Kidney (tissue), 14 donors: ENCODE results near the gene JARID2. TPM values are rescaled to one million over a fixed set of nuclear protein-coding genes. Genes with fewer than 3 reads are reported as not detected.

ENCODE experiments used
- DNase-seq, 5 donors: peaks; one replicate each; pipeline ENCODE4 v3.0.0-alpha.2; 2013 to 2020
- FAIRE-seq: peaks from 2 replicates; lab custom pipeline; 2012; peaks lifted over from hg19 to GRCh38; lab: Jason Lieb, UNC
- H3K27ac ChIP-seq, 2 donors: one replicate each; pipeline ENCODE4 v1.7.0; 2013; ENCODE audit warnings: low read depth in 2 of 2, low read length in 2 of 2, inconsistent platforms in 1 of 2
- H3K27me3 ChIP-seq: one replicate; pipeline ENCODE4 v1.7.1; 2013; ENCODE audit warnings: low read length, inconsistent platforms; ENCODE audit not compliant: control insufficient read depth, insufficient read depth
- H3K36me3 ChIP-seq, 3 donors: one replicate each; pipeline versions ENCODE4 v1.7.0 to v1.7.1; 2013; ENCODE audit warnings: low read length in 3 of 3, control low read depth in 1 of 3, inconsistent platforms in 1 of 3; ENCODE audit not compliant: insufficient read depth in 3 of 3, control insufficient read depth in 2 of 3
- H3K4me1 ChIP-seq, 3 donors: one replicate each; pipeline versions ENCODE4 v1.7.0 to v1.7.1; 2013; ENCODE audit warnings: low read length in 3 of 3, inconsistent platforms in 1 of 3, low read depth in 1 of 3; ENCODE audit not compliant: control insufficient read depth in 2 of 3, insufficient read depth in 2 of 3
- H3K4me3 ChIP-seq, 3 donors: one replicate each; pipeline versions ENCODE4 v1.7.0 to v1.8.1; 2013; ENCODE audit warnings: low read length in 3 of 3, control low read depth in 1 of 3, inconsistent platforms in 1 of 3
- H3K9ac ChIP-seq, 3 donors: one replicate each; pipeline versions ENCODE4 v1.7.0 to v1.7.1; 2013; ENCODE audit warnings: low read length in 3 of 3, control low read depth in 1 of 3, inconsistent platforms in 1 of 3
- H3K9me3 ChIP-seq, 3 donors: one replicate each; pipeline versions ENCODE4 v1.7.0 to v1.7.1; 2013; ENCODE audit warnings: low read length in 3 of 3, control low read depth in 1 of 3, inconsistent platforms in 1 of 3; ENCODE audit not compliant: control insufficient read depth in 2 of 3, insufficient read depth in 1 of 3
- intact Hi-C: fragments of 100-400 bp; cut with DNase I; formaldehyde crosslinking; loops from one replicate; pipeline ENCODE4 v1.11.1; 2022
- polyA plus RNA-seq: library from polyadenylated mRNA; stranded (reverse); fragments of 350-450 nt; fragmentation: Illumina TruSeq; extraction: RNeasy Lipid Tissue Mini Kit (QIAGEN cat#74804); gene quantifications from one replicate; pipeline ENCODE4 v1.2.3, GENCODE V29; 2014; ENCODE audit warnings: low read depth, low replicate concordance; ENCODE audit not compliant: insufficient read depth
- total RNA-seq: library from RNA; stranded (reverse); fragmentation: NEBNext Ultra II Directional; extraction: Animal tissue kit (Norgen Biotek cat#: 25700); gene quantifications from one replicate; pipeline ENCODE4 v1.2.1, GENCODE V29; 2021
- TF ChIP-seq, protein P1 (sequence below): IDR thresholded peaks from 3 replicates; pipeline ENCODE4 v1.5.1; 2012; ENCODE audit warnings: mild to moderate bottlenecking, moderate library complexity, borderline replicate concordance; ENCODE audit not compliant: insufficient read depth; ENCODE audit errors: extremely low read depth
- donor health status: control.
- donor health status: control.
- donor health status: control.
- donor health status: control.
- donor health status: control.
- donor health status: DM: yes; HTN: yes; CAD: no.
- donor health status: Normal renal cell carcinoma (clear cell type).

JARID2 gene
- total and polyA plus RNA-seq, 2 donors from 2014 or later: 1.8 to 12.3 TPM

DNA sequence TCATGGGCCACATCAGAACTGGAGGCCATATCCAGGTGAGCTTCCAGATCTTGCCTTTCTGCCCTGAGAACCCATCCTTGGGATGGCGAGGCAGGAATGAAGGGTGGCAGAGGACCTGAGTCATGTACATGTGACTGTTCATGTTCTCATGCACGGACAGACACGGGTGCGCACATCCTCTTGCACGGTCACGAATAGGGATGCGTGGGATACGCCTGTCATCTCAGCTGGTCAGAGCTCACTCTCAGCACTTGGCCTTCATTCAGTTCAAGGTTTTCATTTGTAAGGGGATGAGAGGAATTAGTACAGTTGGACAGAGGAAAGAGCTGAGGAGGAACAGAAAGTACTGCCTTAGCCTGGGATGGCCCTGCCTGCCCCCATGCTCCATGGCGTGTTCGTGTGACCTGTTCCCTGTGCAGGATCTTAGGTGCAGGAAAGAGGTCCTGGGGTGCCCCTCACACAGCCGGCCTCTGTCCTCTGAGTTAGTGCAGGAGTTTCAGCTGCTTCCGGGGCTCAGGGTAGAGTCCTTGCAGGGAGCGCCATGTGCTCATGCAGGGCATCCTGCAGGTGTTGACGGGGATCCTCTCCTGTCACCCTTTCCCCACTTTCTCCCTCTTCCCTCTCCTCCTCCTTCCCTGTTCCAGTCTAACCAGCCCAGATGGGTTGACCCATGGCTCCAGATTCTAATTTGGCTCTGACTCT, 243.5 kb downstream of the JARID2 start:
- intact Hi-C loops: no loop called here
- H3K4me1 ChIP-seq: peaks cover 0 to 3% (median 0%) of the 10 kb centered on the region in 3 donors
- FAIRE-seq (no peak), DNase-seq (no peak)
- peaks cover 2 to 11% (median 10%) of the 10 kb centered on the region in 3 donors for H3K36me3 ChIP-seq
- no peak overlapping the region for H3K9ac ChIP-seq
- H3K4me3 ChIP-seq: no peak overlapping the region
- TF ChIP-seq, protein P1, sequence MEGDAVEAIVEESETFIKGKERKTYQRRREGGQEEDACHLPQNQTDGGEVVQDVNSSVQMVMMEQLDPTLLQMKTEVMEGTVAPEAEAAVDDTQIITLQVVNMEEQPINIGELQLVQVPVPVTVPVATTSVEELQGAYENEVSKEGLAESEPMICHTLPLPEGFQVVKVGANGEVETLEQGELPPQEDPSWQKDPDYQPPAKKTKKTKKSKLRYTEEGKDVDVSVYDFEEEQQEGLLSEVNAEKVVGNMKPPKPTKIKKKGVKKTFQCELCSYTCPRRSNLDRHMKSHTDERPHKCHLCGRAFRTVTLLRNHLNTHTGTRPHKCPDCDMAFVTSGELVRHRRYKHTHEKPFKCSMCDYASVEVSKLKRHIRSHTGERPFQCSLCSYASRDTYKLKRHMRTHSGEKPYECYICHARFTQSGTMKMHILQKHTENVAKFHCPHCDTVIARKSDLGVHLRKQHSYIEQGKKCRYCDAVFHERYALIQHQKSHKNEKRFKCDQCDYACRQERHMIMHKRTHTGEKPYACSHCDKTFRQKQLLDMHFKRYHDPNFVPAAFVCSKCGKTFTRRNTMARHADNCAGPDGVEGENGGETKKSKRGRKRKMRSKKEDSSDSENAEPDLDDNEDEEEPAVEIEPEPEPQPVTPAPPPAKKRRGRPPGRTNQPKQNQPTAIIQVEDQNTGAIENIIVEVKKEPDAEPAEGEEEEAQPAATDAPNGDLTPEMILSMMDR: no peak
- no peaks in the 10 kb centered on the region for H3K9me3 ChIP-seq
- no peak overlapping the region for H3K27ac ChIP-seq
- H3K27me3 ChIP-seq: no peaks in the 10 kb centered on the region

DNA sequence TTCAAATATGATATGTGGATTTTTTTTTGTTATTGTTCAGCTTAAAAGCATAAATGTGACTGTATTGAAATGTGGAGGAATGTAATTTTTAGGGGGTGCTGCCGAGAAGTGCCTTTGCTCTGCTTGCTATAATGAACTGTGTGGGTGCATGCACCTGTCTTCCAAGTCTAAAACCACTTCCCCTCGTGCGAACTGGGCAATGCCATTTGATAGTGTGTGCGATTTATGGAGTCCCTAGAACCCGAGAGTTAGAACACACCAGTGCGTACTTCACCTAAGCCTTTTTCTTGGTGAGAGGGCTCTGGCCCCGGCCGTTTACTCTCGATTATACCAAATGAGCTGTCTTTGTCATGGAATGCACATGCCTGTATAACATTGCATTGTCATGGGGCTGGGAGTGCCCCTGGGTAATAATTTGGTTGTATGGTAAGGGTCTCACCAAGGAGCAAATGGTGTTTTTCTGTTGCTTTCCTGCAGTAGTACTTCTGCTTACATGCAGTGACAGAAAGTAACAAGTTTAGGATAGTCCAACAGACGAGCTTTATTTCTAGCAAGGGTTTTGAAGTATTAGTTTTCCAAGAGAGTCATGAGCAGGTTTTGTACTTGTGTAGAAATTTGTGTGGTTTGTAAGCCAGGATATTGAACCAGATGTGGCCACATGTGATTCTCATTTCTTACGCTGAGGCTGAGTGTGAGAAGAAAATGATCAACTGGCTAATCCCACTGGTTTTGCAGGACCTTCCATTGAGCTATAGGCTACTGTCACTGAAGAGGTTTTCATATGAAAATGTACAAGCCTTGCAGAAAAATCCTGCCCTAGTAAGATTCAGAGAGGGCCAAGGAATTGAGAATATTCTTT, 244.6 kb downstream of the JARID2 start:
- intact Hi-C loops: no loop called here
- peaks cover 2 to 11% (median 10%) of the 10 kb centered on the region in 3 donors for H3K36me3 ChIP-seq
- H3K27me3 ChIP-seq: no peaks in the 10 kb centered on the region
- H3K4me3 ChIP-seq: no peak overlapping the region
- no peak overlapping the region for H3K27ac ChIP-seq
- TF ChIP-seq, protein P1: no peak
- H3K4me1 ChIP-seq: peaks cover 0 to 3% (median 0%) of the 10 kb centered on the region in 3 donors
- H3K9ac ChIP-seq: no peak overlapping the region
- FAIRE-seq: no peak
- DNase-seq: no peak
- H3K9me3 ChIP-seq: no peaks in the 10 kb centered on the region

DNA sequence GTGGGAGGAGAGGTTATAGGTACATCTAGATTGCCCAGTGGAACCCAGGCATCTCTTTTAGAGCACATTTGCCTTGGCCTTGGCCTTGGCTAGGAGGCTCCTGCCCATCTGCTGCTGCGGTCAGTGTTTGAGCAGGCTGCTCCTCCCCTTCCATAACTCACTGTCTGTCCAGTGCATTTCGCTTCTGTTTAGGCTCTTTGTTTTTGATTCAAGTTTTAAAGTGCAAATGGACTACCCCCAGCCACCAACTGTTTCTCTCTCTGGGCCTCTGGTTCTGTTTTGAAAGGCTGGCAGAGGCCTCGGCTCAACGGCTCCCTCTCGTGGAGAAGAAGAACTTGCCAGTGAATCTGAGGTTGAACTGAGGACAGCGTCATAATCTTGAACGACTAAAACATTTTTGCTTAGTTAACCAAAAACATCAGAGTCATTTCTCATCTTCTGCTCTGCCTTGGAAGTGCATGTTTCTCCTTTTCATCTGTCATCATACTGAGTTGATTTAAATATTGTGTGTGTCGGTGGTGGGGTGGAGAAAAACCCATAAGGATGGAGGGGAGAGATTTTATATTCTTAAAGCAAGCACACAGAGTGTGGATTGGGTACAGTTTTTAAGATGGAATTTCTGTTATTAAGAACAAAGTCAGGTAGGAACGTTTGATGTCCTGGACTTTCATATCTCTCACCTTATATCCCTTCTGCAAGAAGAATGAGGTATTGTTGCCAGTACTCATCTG, 245.6 kb downstream of the JARID2 start:
- no peaks in the 10 kb centered on the region for H3K9me3 ChIP-seq

More for the DNA sequence above, 245.6 kb downstream of the JARID2 start:
- Histone ChIP-seq H3K27ac (peak overlapping the region in 1 of 2 donors; percentile 42), H3K27me3 (no peaks in the 10 kb centered on the region), H3K9ac (no peak overlapping the region), H3K4me3 (no peak overlapping the region), H3K36me3 (peaks cover 2 to 14% (median 11%) of the 10 kb centered on the region in 3 donors), H3K4me1 (peaks cover 0 to 5% (median 0%) of the 10 kb centered on the region in 3 donors)
- DNase-seq: peak in 4 of 5 donors; percentile 77 to 92 (median 82)
- FAIRE-seq: peak; percentile 41
- intact Hi-C loops: no loop called here
- TF ChIP-seq, protein P1: peak; percentile 86
